HG03039 (cell line): ENCODE measurements around the gene LINGO1.

ENCODE experiments used
- ATAC-seq: cut with Tn5 transposase; IDR thresholded peaks from one replicate; pipeline ENCODE4 v1.9.1; 2021; ENCODE audit warnings: mild to moderate bottlenecking, moderate library complexity; ENCODE audit not compliant: unreplicated experiment

Gene LINGO1

DNA sequence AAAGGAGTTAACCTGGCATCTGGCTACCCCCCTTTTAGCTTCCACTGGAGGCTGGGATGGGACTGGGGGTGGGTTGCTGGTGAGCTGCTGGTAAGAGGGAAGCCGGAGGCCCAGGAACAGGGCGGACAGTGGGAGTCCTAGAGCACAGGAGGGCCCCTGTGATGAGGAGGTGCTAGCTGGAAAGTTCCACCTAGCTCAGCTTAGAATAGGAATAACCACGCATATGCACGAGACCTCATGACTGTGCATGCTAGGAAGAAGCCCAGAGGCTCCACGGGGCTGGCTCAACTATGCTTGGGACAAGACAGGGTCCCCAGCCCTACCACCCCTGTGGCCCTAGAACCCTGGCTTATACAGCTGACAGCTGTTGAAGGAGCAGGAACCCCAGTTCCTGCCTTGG is 34.1 kb downstream of the LINGO1 start:
- ATAC-seq, result no peak

DNA sequence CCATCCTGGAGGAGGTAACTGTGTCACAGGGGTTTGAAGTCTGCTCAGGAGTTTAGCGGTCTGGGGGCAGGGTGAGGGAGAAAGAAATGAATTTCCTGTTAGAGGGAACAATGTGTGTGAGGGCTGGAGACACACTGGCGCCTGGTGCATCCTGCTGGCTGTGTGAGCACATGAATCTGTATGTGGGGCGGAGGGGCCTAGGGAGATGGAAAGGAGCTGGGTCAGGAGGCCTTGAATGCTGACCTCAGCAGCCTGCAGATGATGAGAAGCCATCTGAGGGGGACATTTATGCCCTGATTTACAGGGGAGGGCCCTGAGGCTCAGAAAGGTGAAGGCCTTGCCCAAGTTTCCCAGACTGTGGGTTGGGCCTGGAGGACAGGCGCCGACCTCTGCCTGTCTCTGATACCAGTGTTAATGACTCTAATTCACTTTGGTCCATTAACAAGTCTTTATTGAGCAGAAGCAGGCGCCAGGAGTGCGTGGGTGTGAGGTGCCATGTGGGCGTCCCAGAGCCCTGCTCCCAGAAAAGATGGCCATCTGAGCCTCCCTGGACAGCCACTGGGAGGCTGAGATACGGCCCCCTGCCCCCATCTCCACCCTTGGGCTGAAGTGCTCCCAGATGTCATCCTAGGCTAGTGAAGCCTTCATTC is 34.8 kb downstream of the LINGO1 start:
- no peak for ATAC-seq

DNA sequence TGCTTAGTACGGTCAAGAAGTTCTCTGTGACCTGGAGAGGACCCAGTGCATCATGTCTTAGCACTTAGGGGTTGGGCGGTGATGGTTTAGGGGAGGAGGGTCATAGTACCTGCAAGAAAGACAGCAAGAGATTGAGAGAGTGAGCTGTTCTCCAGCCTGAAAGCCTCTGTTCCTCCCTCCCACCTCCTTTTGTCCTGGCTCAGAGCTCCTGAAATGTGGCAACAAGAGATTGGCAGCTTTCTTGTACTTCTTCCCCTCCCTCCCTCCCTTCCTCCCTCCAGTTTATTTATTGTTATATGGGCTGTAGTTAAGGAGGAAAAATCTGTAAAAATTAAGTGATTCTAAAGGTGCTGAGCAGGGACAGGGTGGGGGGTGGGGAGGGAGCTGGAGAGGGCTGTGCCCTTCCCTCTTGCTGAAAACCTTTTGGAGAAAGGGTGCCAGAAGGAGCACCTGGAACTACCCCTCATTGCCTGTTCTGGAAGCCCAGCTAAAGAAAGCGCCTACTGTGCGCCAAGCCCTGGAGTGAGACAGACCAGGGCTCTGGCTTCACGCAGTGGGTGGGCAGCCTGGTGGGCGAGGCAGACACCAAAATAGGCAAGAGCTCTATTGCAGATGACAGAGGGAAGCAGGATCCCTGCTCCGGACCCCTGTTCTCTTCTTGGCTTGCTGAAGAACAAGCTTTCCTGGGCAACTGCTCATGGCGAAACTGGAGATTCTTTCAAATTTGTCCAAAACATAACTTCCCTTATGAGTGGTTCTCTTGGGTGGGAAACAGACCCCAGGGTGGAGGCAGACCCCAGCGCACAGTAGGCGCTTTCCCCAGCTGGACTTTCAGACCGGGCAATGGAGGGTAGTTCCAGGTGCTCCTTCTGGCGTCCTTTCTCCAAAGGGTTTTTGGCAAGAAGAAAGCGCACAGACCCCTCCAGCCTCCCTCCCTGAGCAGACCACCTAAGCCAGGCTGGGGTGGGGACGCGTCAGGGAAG is 35.6 kb downstream of the LINGO1 start:
- ATAC-seq, result no peak

DNA sequence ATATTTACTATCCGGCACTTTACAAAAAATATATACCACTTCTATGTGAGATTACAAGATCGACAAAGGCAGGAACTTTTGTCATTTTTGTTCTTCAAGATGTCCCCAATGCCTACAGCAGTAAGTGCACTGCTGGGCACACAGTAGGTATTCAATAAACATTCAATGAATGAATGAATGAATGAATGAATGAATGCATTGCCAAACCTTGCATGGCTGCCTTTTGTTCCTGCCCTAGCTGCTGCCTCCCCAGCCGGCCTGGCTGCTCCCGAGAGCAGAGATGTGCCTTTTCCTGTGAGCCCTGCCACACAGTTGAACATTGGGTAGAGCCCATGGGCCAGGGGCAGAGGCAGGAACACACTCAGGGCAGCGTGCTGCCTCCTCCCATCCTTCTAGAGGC is 37.5 kb downstream of the LINGO1 start:
- no peak for ATAC-seq

DNA sequence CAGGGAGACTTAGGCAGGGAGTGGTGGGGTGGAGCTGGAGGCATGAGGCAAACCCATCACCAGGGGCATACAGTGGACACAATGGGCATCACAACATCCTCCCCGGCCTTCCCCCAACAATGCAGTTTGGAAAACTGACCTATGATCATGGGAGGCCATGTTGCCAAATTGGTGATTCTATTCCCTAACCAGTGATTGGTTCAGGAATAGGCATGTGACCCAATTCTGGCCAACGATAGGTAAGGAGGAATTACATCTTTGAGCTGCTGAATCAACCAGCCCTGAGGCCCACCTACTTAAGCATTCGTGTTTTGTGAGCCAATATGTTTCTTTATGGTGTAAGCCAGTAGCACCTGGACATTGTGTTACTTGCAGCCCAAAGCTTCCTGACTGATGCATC is 40.0 kb downstream of the LINGO1 start:
- no peak for ATAC-seq

DNA sequence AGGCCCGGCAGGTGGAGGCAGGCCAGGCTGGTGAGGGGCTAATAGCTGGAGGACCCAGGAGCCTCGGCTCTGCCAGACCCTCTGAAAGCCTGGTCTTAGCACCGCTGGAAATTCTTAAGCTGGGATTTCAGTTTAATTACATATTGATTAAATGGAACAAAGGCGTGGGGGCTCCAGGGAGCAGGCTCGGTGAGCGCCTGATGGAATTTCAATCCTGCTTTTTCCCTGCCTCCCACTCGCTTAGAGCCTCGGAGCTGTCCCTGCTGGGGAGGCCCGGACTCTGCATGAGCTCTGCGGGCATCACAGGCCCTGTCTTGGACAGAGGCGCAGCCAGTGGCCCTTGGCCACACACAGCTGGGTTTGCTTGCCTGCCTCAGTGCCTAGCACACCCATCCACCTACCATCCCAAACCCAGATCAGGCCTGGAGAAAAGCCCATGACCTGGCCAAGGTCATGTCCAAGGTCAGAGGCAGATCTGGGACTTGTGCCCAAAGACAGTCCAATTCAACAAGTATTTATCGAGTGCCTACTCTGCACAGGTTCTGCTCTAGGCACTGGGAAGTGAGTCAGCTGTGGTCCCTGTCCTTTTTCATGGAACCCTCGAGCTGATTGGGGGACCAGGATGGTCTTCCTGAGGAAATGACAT is 40.6 kb downstream of the LINGO1 start:
- no peak for ATAC-seq

DNA sequence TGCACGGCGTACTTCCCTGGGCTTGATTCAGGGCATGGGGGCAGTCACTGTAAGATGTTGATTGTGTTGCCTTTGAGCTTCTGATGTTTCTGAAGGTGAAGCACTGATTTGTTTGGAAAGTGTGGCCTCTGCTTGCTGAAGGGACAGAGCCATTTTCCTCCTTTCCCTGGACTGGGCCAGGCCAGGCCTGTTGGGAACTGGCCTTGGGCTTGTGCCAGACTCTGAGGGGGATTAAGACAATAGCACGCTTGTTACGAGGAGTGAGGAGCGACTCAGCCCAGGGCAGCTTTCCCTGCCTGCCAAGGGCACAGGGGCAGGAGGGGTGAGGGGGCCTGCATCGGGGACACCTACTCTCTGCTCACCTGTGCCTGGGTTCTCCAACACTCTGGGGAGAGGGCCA is 42.9 kb downstream of the LINGO1 start:
- ATAC-seq, result no peak

DNA sequence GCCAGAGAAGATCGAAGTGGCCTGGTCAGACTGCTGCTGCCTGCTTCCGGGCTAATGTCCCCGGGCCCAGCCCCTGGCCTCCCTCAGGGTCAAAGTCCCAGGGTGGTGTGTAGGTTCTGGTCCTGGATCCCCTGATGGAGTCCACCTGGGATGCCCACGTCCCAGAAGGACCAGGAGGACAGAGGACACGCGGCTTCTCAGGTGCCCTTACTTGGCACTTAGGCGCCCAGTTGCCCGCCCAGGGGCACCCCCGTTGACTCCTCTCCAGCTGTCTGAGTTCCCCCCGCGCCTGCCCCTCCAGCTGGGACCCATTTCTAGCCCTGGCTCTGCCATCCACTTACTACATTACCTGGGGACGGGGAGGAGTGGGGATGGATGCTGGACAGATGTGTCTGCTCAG is 44.6 kb downstream of the LINGO1 start:
- no peak for ATAC-seq

DNA sequence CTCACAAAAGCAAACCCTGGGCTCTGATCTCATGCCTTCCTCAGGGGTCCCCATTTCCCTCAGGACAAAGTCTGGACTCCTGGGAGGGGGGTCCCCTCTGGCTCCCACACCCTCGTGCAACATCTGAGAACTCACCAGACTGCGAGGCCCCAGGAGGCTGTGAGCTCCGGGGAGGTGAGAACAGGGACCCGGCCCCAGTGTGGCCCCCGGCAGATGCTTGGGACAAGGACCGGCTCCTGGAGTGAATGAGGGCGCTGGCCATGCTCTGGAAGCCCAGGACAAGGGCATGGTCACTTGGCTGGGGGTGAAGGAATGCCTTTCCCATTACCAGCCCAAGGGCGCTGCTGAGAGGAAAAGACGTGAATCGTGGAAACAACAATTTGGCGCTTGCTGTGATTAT is 48.0 kb downstream of the LINGO1 start:
- no peak for ATAC-seq

DNA sequence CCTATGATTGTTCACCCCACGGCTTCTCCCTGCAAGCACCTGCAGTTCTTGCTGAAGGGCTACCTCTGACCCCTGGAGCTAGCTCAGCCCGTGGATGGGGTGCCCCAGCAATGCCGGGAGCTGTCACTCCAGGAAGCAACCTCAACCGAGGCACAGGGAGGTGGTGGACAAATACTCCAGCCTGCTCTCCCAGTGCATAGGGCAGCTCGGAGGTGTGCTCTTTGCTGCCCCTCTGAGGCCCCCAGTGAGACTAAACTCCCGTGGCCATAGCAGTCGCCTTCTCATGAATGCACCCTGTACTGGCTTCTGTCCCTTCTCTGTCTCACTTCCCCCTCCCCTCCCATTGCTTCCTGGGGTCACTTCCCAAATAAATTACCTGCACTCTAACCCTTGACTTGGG is 48.5 kb downstream of the LINGO1 start:
- no peak for ATAC-seq

DNA sequence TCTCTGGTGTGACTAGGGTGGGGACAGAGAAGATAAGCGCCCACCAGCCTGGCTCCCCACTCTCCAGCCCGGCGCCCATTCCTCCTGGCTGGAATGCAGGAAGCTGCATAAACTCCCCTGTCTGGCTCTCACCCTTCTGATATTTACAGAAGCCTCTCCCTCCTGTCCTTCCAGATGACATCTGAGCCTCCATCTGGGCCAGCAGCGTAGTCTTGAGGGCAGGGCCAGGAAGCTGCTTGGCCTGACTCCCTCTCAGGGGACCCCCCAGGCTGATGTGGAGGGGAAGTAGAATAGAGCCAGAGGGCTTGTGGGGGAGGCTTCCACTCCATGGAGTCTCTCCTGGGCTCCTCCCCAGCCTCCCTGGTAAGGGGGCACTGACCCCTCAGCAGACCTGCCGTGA is 49.9 kb downstream of the LINGO1 start:
- no peak for ATAC-seq

DNA sequence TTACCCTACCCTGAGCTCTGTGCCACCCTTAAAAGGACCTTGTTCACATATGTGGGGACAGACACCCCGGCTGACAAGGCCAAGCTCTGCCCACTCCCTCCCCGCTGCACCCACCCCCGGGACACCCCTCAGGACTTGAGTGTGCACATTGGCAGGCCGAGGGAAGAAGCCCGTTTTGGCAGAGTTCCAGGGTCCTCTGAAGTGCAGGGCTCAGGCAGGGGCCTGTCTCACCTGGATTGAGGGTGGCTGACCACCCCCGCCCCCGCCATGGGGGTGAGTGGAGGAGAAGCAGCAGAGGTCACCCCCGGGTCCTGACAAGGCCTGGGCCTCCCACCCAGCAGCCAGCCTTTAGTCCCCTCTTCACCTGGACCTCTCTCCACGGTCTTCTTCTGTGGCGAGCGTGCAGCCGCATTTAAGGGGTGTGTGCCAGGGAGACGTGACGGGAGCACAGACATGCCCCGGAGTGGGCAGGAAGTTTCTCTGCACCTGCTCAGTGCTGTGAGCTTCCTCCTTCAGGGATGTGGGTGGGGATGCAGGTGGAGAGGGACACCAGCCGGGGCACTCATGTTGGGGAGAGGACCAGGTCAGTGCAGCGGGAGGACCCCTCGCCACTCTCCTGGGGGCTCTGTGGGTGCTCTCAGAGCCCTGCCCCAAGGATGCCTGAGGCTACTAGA is 50.7 kb downstream of the LINGO1 start:
- ATAC-seq, result no peak

DNA sequence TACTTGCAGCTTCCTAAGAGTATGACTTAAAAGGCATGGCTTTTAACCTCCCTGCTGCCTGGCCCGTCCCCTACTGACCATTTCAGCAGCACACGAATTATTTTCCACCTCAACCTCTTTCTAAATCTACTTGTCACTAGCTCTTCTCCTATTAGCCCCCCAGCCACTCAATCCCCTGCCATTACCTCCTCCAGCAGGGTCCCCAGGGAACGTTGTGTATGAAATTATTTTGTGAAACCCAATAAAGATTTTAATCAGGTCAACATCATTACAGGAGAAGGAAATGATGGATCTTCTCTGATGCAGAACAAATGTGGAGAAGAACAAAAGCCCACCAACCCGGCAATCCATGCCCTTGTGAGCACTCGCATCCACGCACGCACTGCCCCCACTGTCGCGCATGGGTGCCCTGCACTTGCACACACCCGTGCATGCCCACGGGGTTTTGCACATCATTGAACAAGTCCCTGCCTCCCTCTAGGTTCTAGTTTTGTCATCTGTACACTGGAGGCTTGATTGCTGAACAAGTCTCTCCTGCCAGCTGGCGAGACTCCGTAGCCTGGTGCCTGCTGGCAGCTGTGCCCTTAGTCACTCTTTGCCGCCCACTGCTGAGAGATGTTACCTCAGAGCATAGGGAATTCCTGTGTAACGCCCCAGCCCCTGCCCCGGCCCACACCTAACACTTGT is 51.6 kb downstream of the LINGO1 start:
- ATAC-seq, result no peak

DNA sequence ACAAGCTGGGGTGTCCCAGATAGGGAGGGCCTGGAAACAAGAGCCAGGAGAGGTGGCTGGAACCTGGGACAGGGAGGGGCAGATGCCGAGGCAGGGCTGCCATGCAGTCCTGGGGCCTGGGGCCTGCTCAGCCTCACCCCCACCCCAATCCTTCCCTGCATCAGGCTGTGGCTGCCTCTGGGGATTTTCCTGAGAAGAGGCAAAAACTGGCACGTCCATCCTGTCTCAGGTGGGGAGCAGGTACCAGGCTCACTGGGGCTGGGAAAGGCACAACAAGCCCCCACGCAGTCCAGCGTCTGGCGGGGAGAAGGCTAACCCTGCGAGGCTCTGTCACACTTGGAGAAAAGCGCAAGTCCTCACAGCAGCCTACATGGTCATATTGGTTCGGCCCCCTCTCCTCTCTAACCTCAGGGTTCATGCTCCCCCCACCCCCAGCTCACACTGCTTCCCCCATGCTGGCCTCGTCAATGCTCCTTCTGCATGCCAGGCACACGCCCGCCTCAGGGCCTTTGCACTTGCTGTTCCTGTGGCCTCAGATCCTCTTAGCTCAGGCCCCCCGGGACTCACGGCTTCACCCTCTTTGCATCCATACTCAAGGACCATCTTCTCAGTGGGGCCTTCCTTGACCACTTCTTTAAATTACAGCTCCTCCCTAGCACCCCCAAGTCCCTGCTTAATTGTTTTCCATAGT is 53.1 kb downstream of the LINGO1 start:
- ATAC-seq, result no peak

DNA sequence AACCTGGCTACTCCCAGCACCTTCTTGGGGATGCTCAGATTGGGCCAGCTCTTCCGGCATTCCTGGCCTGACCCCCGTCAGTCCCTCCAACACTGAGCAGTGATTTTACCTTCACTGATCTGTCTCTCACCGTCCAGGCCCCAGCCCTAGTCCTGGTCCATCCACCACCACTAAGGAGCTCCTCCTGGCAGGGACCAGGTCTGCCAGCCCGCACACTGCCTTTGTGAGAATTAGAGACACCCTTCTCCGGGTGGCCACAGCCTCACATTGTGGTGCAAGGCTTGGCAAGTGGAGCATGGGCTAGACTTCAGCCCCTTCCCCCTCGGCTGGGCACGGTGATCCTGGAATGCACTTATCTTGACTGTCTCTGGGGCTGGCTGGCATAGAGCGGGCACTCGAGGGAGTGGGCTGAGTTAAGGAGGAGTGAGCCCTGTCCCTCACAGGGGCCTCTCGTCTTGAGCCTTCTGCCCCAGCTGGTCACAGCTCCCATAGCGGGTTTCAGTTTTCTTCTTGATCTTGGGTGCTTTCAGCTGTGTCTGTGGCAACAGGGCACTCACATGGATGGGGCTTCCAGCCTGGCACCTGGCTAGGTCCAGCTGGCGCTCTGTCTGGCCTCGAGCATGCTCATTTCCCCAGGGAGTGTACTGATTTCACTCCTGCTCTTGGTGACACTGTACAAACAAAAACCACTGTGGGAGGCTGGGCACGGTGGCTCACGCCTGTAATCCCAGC is 53.9 kb downstream of the LINGO1 start:
- ATAC-seq, result no peak

DNA sequence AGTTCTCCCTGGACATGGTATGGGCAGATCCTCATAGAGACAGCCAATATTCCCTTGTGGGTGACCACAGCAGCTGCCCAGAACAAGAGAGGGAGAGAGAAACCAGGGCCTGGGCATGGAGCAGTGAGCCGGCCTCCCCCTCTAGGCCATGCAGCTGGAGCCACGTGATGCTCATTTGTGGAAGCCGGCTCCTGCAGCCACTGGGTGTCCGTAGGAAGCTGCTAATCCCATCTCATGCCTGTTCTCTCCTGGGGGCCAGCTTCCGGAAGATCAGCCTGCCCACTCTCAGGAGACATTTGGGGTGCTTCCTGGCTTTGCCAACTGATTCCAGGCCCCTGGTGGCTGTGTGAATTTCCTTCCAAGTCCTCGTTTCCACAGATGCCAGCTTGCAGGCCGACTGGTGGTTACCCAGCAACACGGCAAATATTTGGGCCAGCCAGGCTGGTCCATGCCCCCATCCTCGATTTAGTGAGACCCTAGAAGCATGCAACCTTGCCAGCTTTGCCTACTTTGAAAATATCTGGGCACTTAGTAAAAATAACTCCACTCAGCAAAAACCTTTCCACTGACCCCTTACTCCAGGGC is 55.3 kb downstream of the LINGO1 start:
- no peak for ATAC-seq

DNA sequence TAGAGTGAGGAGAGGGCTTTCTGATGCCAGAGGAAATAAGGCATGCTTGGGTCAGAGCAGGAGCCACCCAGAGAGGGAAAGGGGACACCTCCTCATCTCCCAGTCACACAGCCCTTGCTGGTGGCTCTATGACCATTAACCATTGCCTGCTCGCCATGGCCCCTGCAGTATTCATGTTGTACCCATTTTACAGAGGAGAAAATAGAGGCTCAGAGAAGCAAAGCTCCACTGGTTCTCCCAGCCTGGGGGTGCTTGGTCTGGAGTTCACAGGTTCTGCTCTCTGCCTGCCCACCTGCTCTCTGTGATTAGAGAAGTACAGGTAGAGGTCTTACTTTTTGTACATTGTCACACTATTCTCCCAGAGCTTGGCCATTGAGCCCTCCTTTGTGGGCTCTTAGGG is 56.2 kb downstream of the LINGO1 start:
- no peak for ATAC-seq

DNA sequence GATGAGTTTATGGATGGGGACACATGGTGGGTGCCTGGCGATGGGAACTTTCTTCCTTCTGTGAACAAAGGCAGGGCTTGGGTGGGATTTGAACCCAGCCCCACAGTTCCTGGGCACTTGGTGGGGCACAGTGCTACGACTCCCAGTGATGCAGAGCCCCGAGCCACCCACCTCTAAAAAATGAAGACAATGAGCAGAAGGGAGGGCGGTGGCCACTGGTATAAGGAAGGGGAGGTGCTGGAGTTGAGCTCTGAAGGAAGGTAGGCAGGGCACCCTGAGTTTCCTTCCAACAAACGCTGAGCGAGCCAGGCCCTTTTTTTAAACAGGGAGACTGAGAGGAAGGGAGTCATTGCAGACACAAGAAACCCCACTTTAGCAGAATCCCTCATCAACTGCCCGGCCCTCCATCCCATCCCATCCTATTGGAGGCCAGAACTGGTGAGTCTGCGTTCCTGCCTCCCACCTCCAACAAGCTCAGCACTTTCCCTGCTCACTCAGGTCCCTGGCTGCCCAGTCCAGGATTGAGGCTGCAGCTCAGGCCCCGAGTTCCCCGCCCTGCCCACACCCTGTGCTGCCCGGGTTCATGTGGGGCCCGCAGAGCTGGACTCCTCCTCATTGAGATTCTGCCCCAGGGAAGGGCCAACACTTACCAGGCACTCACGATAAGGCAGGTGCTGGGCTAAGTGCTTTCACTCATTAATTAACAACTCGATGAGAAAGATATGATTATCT is 57.3 kb downstream of the LINGO1 start:
- ATAC-seq, result no peak
